Breast epithelium (tissue), 4 donors: ENCODE results near the gene OPHN1. TPM values are rescaled to one million over a fixed set of nuclear protein-coding genes. Genes with fewer than 3 reads are reported as not detected.

Experiments
- DNase-seq, 2 donors: peaks; one replicate each; pipeline ENCODE4 v3.0.0-alpha.2; 2019; ENCODE audit warnings: low spot score in 2 of 2
- H3K27ac ChIP-seq, 2 donors: fragments of 200-600 bp; sonication (generic) in 1 of 2; one replicate each; pipeline ENCODE4 v1.5.1; 2016 to 2019; ENCODE audit warnings: mild to moderate bottlenecking in 1 of 2
- H3K27me3 ChIP-seq, 2 donors: fragments of 200-600 bp; sonication (generic) in 1 of 2; one replicate each; pipeline versions ENCODE4 v1.5.1 to v1.6.0; 2017 to 2019; ENCODE audit warnings: control low read depth in 1 of 2, mild to moderate bottlenecking in 1 of 2
- H3K36me3 ChIP-seq: fragments of 200-600 bp; one replicate; pipeline ENCODE4 v1.5.1; 2019
- H3K4me1 ChIP-seq, 2 donors: fragments of 200-600 bp; sonication (generic); one replicate each; pipeline ENCODE4 v1.5.1; 2016 to 2019; ENCODE audit warnings: control low read depth in 1 of 2
- H3K4me3 ChIP-seq, 3 donors: fragments of 200-600 bp; sonication (generic); 1 replicate in 2 of 3; 2 replicates in 1 of 3; pipeline ENCODE4 v1.5.1; 2016 to 2019; ENCODE audit warnings: mild to moderate bottlenecking in 3 of 3, moderate library complexity in 2 of 3
- H3K9me3 ChIP-seq, 2 donors: fragments of 200-600 bp; sonication (generic) in 1 of 2; one replicate each; pipeline ENCODE4 v1.5.1; 2016 to 2019; ENCODE audit warnings: control low read depth in 1 of 2
- CTCF ChIP-seq, 3 donors: fragments of 450-650 bp; IDR thresholded peaks; one replicate each; pipeline ENCODE4 v1.5.1; 2016 to 2017; ENCODE audit warnings: antibody characterized with exemption in 3 of 3, mild to moderate bottlenecking in 3 of 3, moderate library complexity in 3 of 3
- POLR2A ChIP-seq: fragments of 450-650 bp; IDR thresholded peaks from one replicate; pipeline ENCODE4 v1.6.1; 2016; ENCODE audit warnings: antibody characterized with exemption, mild to moderate bottlenecking, moderate library complexity
- POLR2AphosphoS5 ChIP-seq, 3 donors: sonication (generic); formaldehyde crosslinking; IDR thresholded peaks; one replicate each; pipeline ENCODE4 v1.6.1; 2017; ENCODE audit warnings: antibody characterized with exemption in 3 of 3
- intact Hi-C: fragments of 100-400 bp; cut with DNase I; formaldehyde crosslinking; loops from one replicate; pipeline ENCODE4 v1.15.1; 2023; ENCODE audit warnings: low total_unique reads
- total RNA-seq, 3 donors: library from RNA; depleted of rRNA; stranded (reverse); fragments of >200 nt; gene quantifications; one replicate each; pipeline ENCODE4 v1.1.0, GENCODE V29; 2016

OPHN1 gene
- total RNA-seq, 3 donors from 2014 or later = 9.5 to 20.2 (median 14.6) TPM

GRCh38 chrX:68358679-68359078 lies 74.6 kb downstream of the OPHN1 start:
- Histone ChIP-seq H3K36me3 (no peaks in the 10 kb centered on the region), H3K27ac (no peak overlapping the region), H3K9me3 (no peaks in the 10 kb centered on the region), H3K4me3 (no peak overlapping the region), H3K27me3 (peaks cover 0 to 18% of the 10 kb centered on the region in 2 donors), H3K4me1 (no peaks in the 10 kb centered on the region)
- intact Hi-C loops = no loop called here
- no peak for DNase-seq
- no peak for TF ChIP-seq POLR2A
- no peak for TF ChIP-seq CTCF (IDR thresholded peaks at IDR 0.05)
- TF ChIP-seq POLR2AphosphoS5 (IDR thresholded peaks at IDR 0.05) = no peak

- H3K4me3 ChIP-seq = no peak overlapping the region
- H3K27me3 ChIP-seq = peaks cover 0 to 10% of the 10 kb centered on the region in 2 donors
- H3K9me3 ChIP-seq = no peaks in the 10 kb centered on the region
- no peak for TF ChIP-seq POLR2A
- no peak for TF ChIP-seq CTCF (IDR thresholded peaks at IDR 0.05)
- no peak for TF ChIP-seq POLR2AphosphoS5 (IDR thresholded peaks at IDR 0.05)
- DNase-seq = no peak
- H3K36me3 ChIP-seq = no peaks in the 10 kb centered on the region
- H3K27ac ChIP-seq = no peak overlapping the region
- no peaks in the 10 kb centered on the region for H3K4me1 ChIP-seq
- intact Hi-C loops = no loop called here
These were observed 77.7 kb downstream of the OPHN1 start for GRCh38 chrX:68355629-68355920.

GRCh38 chrX:68354879-68355628 lies 78.2 kb downstream of the OPHN1 start:
- Histone ChIP-seq H3K9me3 (no peaks in the 10 kb centered on the region), H3K27me3 (peaks cover 0 to 6% of the 10 kb centered on the region in 2 donors), H3K36me3 (no peaks in the 10 kb centered on the region), H3K27ac (no peak overlapping the region), H3K4me3 (no peak overlapping the region), H3K4me1 (no peaks in the 10 kb centered on the region)
- intact Hi-C loops = no loop called here
- TF ChIP-seq POLR2A (no peak), CTCF (IDR thresholded peaks at IDR 0.05) (no peak), POLR2AphosphoS5 (IDR thresholded peaks at IDR 0.05) (no peak)
- DNase-seq = no peak

GRCh38 chrX:68345025-68345424 lies 88.3 kb downstream of the OPHN1 start:
- TF ChIP-seq CTCF (IDR thresholded peaks at IDR 0.05) (no peak), POLR2AphosphoS5 (IDR thresholded peaks at IDR 0.05) (no peak), POLR2A (no peak)
- Histone ChIP-seq H3K27ac (no peak overlapping the region), H3K4me1 (no peaks in the 10 kb centered on the region), H3K9me3 (no peaks in the 10 kb centered on the region), H3K27me3 (peaks cover 0 to 11% of the 10 kb centered on the region in 2 donors), H3K4me3 (no peak overlapping the region), H3K36me3 (no peaks in the 10 kb centered on the region)
- DNase-seq = no peak
- intact Hi-C loops = no loop called here

- intact Hi-C loops = no loop called here
- no peak for DNase-seq
- Histone ChIP-seq H3K27me3 (peaks cover 0 to 11% of the 10 kb centered on the region in 2 donors), H3K9me3 (no peaks in the 10 kb centered on the region), H3K27ac (no peak overlapping the region), H3K4me1 (no peaks in the 10 kb centered on the region), H3K36me3 (no peaks in the 10 kb centered on the region), H3K4me3 (no peak overlapping the region)
- TF ChIP-seq POLR2AphosphoS5 (IDR thresholded peaks at IDR 0.05) (no peak), POLR2A (no peak), CTCF (IDR thresholded peaks at IDR 0.05) (no peak)
These were observed 89.7 kb downstream of the OPHN1 start for GRCh38 chrX:68343551-68343950.
